Thoracic aorta (tissue), 2 donors: ENCODE results near the gene ACOT12. TPM values are rescaled to one million over a fixed set of nuclear protein-coding genes. Genes with fewer than 3 reads are reported as not detected.
"Not testable (repeated sequence)": the region's sequence is repeated elsewhere in the genome, so short reads cannot be mapped to it uniquely, and the experiment has no call there.

Experiments
- ATAC-seq: fragments of 150-250 bp; one replicate; pipeline ENCODE4 v1.8.0; 2017; ENCODE audit warnings: low read depth; ENCODE audit not compliant: insufficient number of reproducible peaks, low FRiP score
- DNase-seq: peaks from one replicate; pipeline ENCODE4 v3.0.0-alpha.2; 2020; ENCODE audit warnings: low spot score
- H3K27ac ChIP-seq, 2 donors: fragments of 200-600 bp; sonication (generic); 1 replicate in 1 of 2; 2 replicates in 1 of 2; pipeline ENCODE4 v1.5.1; 2016; ENCODE audit warnings: mild to moderate bottlenecking in 2 of 2, moderate library complexity in 2 of 2
- H3K27me3 ChIP-seq: fragments of 200-600 bp; sonication (generic); replicated peaks from 2 replicates; pipeline ENCODE4 v1.6.0; 2016; ENCODE audit warnings: mild to moderate bottlenecking; ENCODE audit not compliant: insufficient read depth
- H3K36me3 ChIP-seq: fragments of 200-600 bp; sonication (generic); one replicate; pipeline ENCODE4 v1.5.1; 2016
- H3K4me1 ChIP-seq, 2 donors: fragments of 200-600 bp; sonication (generic); 1 replicate in 1 of 2; 2 replicates in 1 of 2; pipeline versions ENCODE4 v1.5.1 to v1.6.0; 2016; ENCODE audit warnings: low read depth in 2 of 2, mild to moderate bottlenecking in 1 of 2; ENCODE audit not compliant: control insufficient read depth in 1 of 2
- H3K4me3 ChIP-seq: fragments of 200-600 bp; sonication (generic); 2 replicates; pipeline ENCODE4 v1.5.1; 2016; ENCODE audit warnings: mild to moderate bottlenecking
- H3K9me3 ChIP-seq: fragments of 200-600 bp; sonication (generic); 2 replicates; pipeline ENCODE4 v1.5.1; 2016
- CTCF ChIP-seq: fragments of 200-600 bp; sonication (generic); IDR thresholded peaks from one replicate; pipeline ENCODE4 v1.5.1; 2019; ENCODE audit warnings: antibody characterized with exemption
- total RNA-seq, 2 donors: library from RNA; depleted of rRNA; stranded (reverse); fragments of >200 nt; gene quantifications; one replicate each; pipeline versions ENCODE4 v1.1.0 to v1.2.3, GENCODE V29; 2016

Gene ACOT12
- total RNA-seq, 2 donors from 2014 or later, result 2.3 TPM; not detected in 1

GRCh38 chr5:81409361-81409760 is 15.4 kb upstream of the ACOT12 start:
- Histone ChIP-seq H3K36me3 (no peaks in the 10 kb centered on the region), H3K9me3 (no peaks in the 10 kb centered on the region), H3K27me3 (no peaks in the 10 kb centered on the region), H3K4me1 (no peaks in the 10 kb centered on the region), H3K4me3 (no peak overlapping the region), H3K27ac (no peak overlapping the region)
- ATAC-seq (no peak), DNase-seq (no peak)
- no peak for TF ChIP-seq CTCF

DNA sequence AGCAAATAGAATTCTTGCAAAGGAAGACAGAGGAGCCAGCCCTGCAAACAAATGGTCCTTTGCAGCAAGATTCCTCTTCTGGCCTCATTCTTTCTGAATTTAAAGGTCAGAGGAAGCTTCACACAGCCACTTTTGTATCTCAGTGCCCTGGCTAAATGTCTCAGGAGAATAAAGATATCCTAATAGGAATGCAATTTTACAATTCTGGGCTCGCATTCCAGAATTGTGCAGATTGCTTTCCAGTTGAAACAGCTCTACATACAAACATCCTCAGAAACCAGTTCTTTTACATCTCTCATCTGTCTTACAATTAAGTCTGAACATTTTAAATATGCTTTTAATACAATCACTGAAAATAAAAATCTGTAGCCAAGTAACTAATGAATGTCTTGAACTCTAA is 14.6 kb upstream of the ACOT12 start:
- Histone ChIP-seq H3K4me1 (no peaks in the 10 kb centered on the region), H3K9me3 (no peaks in the 10 kb centered on the region), H3K4me3 (no peak overlapping the region), H3K27me3 (no peaks in the 10 kb centered on the region), H3K36me3 (no peaks in the 10 kb centered on the region), H3K27ac (no peak overlapping the region)
- TF ChIP-seq CTCF, result no peak
- DNase-seq (no peak), ATAC-seq (no peak)

DNA sequence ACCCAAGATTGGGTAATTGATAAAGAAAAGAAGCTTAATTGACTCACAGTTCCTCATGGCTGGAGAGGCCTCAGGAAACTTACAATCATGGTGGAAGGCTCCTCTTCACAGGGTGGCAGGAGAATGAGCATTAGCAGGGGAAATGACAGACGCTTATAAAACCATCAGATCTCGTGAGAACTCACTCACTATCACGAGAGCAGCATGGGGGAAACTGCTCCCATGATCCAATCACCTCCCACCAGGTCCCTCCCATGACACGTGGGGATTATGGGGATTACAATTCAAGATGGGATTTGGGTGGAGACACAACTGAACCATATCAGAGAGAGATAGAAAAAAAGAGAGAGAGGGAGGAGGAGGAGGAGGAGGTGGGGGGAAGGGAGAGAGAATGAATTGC is 13.9 kb upstream of the ACOT12 start:
- not testable (repeated sequence) for DNase-seq, H3K4me3 ChIP-seq, H3K27ac ChIP-seq, H3K36me3 ChIP-seq, H3K9me3 ChIP-seq, H3K4me1 ChIP-seq, H3K27me3 ChIP-seq, ATAC-seq

- no peak overlapping the region for H3K27ac ChIP-seq
- DNase-seq (no peak), ATAC-seq (no peak)
- H3K4me3 ChIP-seq, result no peak overlapping the region
- no peaks in the 10 kb centered on the region for H3K9me3 ChIP-seq
- H3K4me1 ChIP-seq, result no peaks in the 10 kb centered on the region
- H3K27me3 ChIP-seq, result no peaks in the 10 kb centered on the region
- no peak for TF ChIP-seq CTCF
- H3K36me3 ChIP-seq, result no peaks in the 10 kb centered on the region
These were observed 11.4 kb upstream of the ACOT12 start for GRCh38 chr5:81405126-81405891.

DNA sequence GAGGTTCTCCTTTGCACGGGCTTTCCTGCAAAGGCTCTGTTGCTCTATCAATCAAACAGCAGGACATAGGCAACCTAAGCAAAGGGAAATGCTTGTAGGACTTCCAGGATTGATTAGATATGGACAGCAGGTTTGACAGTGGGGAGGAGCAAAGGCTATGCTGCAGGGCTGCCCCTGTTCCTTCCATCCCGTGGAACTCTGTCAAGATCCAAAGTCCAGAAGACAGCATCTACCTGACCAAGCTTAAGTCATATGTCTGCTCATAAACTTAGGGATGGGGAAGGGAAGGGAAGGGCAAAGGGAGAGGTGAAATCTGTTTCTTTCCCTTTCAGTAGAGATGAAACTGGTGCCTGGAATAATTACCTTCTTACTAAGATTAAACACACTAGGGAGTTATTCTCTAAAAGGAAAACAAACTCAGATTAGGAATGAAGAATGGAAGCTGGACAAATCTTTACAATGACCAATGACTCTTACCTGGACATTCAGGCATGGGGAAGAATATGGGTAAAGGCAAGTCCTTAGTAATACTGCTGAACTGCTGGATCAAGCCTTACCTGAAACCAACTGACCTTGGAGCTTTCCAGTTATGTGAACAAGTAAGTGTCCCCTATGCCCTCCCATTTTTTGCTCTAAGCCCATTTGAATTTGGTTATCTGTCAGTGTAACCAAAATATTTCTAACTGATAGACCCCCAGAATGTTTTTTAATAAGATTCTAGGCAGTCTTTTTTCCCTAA is 8.4 kb upstream of the ACOT12 start:
- no peaks in the 10 kb centered on the region for H3K27me3 ChIP-seq
- no peak overlapping the region for H3K4me3 ChIP-seq
- no peaks in the 10 kb centered on the region for H3K9me3 ChIP-seq
- no peak overlapping the region for H3K27ac ChIP-seq
- H3K36me3 ChIP-seq, result no peaks in the 10 kb centered on the region
- no peak for TF ChIP-seq CTCF
- H3K4me1 ChIP-seq, result no peaks in the 10 kb centered on the region
- DNase-seq (no peak), ATAC-seq (no peak)
